Peyer's patch (tissue), 4 donors: Measurements from ENCODE around the gene PIP4K2B.

Experiments used
- CTCF ChIP-seq, 6 experiments: fragments of 450-650 bp in 4 of 6; fragments of 200-600 bp in 2 of 6; sonication (generic) in 1 of 6; IDR thresholded peaks; one replicate each; pipeline ENCODE4 v1.5.1; 2017 to 2019; ENCODE audit warnings: antibody characterized with exemption in 6 of 6, mild to moderate bottlenecking in 3 of 6, moderate library complexity in 1 of 6
- POLR2A ChIP-seq, 2 donors: fragments of 450-650 bp; IDR thresholded peaks; one replicate each; pipeline ENCODE4 v1.5.1; 2017; ENCODE audit warnings: antibody characterized with exemption in 2 of 2, mild to moderate bottlenecking in 2 of 2, moderate library complexity in 2 of 2

GRCh38 chr17:38797828-38798227 lies 1.5 kb downstream of the PIP4K2B start:
- TF ChIP-seq POLR2A (IDR thresholded peaks at IDR 0.05) (no peak), CTCF (IDR thresholded peaks at IDR 0.05) (no peak)
